ENCODE data around the gene MINDY4B. TPM values are rescaled to one million over a fixed set of nuclear protein-coding genes. Genes with fewer than 3 reads are reported as not detected.

The MINDY4B gene
- total and polyA plus RNA-seq, 7 donors, result not detected

- H3K4me1 ChIP-seq, result no peaks in the 10 kb centered on the region
- H3K36me3 ChIP-seq (ENCODE audit: insufficient read depth in 1 of 2, low read depth in 1 of 2), result no peaks in the 10 kb centered on the region
- ATAC-seq (no peak), DNase-seq (no peak)
- H3K4me3 ChIP-seq, result no peak overlapping the region
- intact Hi-C loops (cut with DNase I), result no loop called here
- no peaks in the 10 kb centered on the region for H3K9me3 ChIP-seq
- H3K27me3 ChIP-seq (ENCODE audit: insufficient read depth in 3 of 3, low read length in 2 of 3), result no peaks in the 10 kb centered on the region
- WGBS, 3 donors, result 70 to 82% (median 78%) methylated on average over 6 of the region's 6 CpGs
- H3K27ac ChIP-seq, result no peak overlapping the region
- no peak for TF ChIP-seq CTCF (IDR thresholded peaks at IDR 0.05)
Observed at GRCh38 chr3:150876611-150877265, 28.5 kb downstream of the MINDY4B start.

- H3K27me3 ChIP-seq (ENCODE audit: insufficient read depth in 3 of 3, low read length in 2 of 3), result no peaks in the 10 kb centered on the region
- no peak overlapping the region for H3K27ac ChIP-seq
- H3K4me3 ChIP-seq, result no peak overlapping the region
- no peaks in the 10 kb centered on the region for H3K9me3 ChIP-seq
- 52 to 55% (median 55%) methylated on average over 2 of the region's 2 CpGs for WGBS, 3 donors
- H3K36me3 ChIP-seq (ENCODE audit: insufficient read depth in 1 of 2, low read depth in 1 of 2), result no peaks in the 10 kb centered on the region
- intact Hi-C loops (cut with DNase I), result no loop called here
- DNase-seq (no peak), ATAC-seq (no peak)
- H3K4me1 ChIP-seq, result no peaks in the 10 kb centered on the region
- no peak for TF ChIP-seq CTCF (IDR thresholded peaks at IDR 0.05)
Observed at GRCh38 chr3:150875548-150875947, 29.7 kb downstream of the MINDY4B start.

GRCh38 chr3:150874666-150875219 lies 30.5 kb downstream of the MINDY4B start:
- no peaks in the 10 kb centered on the region for H3K9me3 ChIP-seq
- 42 to 75% (median 65%) methylated on average over 1 of the region's 1 CpG for WGBS, 3 donors
- TF ChIP-seq CTCF (IDR thresholded peaks at IDR 0.05), result no peak
- intact Hi-C loops (cut with DNase I), result no loop called here
- H3K27me3 ChIP-seq (ENCODE audit: insufficient read depth in 3 of 3, low read length in 2 of 3), result no peaks in the 10 kb centered on the region
- no peak for ATAC-seq
- DNase-seq, result no peak
- no peak overlapping the region for H3K27ac ChIP-seq
- H3K4me3 ChIP-seq, result no peak overlapping the region
- H3K36me3 ChIP-seq (ENCODE audit: insufficient read depth in 1 of 2, low read depth in 1 of 2), result no peaks in the 10 kb centered on the region
- no peaks in the 10 kb centered on the region for H3K4me1 ChIP-seq

- Histone ChIP-seq H3K4me3 (no peak overlapping the region), H3K9me3 (no peaks in the 10 kb centered on the region), H3K27ac (no peak overlapping the region), H3K4me1 (no peaks in the 10 kb centered on the region), H3K36me3 (ENCODE audit: insufficient read depth in 1 of 2, low read depth in 1 of 2) (no peaks in the 10 kb centered on the region), H3K27me3 (ENCODE audit: insufficient read depth in 3 of 3, low read length in 2 of 3) (no peaks in the 10 kb centered on the region)
- WGBS, 3 donors, result 91 to 94% (median 92%) methylated on average over 4 of the region's 4 CpGs
- DNase-seq (no peak), ATAC-seq (peak in 1 of 4 donors; percentile 58)
- TF ChIP-seq CTCF (IDR thresholded peaks at IDR 0.05), result no peak
- intact Hi-C loops (cut with DNase I), result no loop called here
Observed at GRCh38 chr3:150871192-150871591, 34.0 kb downstream of the MINDY4B start.

GRCh38 chr3:150870406-150870805 lies 34.8 kb downstream of the MINDY4B start:
- Histone ChIP-seq H3K27me3 (ENCODE audit: insufficient read depth in 3 of 3, low read length in 2 of 3) (no peaks in the 10 kb centered on the region), H3K36me3 (ENCODE audit: insufficient read depth in 1 of 2, low read depth in 1 of 2) (no peaks in the 10 kb centered on the region), H3K27ac (no peak overlapping the region), H3K4me3 (no peak overlapping the region), H3K9me3 (no peaks in the 10 kb centered on the region), H3K4me1 (no peaks in the 10 kb centered on the region)
- 25 to 40% (median 40%) methylated on average over 3 of the region's 3 CpGs for WGBS, 3 donors
- ATAC-seq (no peak), DNase-seq (no peak)
- intact Hi-C loops (cut with DNase I), result no loop called here
- TF ChIP-seq CTCF (IDR thresholded peaks at IDR 0.05), result no peak
